Body of pancreas (tissue), 4 donors: ENCODE results near the gene MAPK8IP1. TPM values are rescaled to one million over a fixed set of nuclear protein-coding genes. Genes with fewer than 3 reads are reported as not detected.
A peak's percentile ranks its signal among the peaks of the same experiment; 100 is the strongest.
"Not testable (repeated sequence)": the region's sequence is repeated elsewhere in the genome, so short reads cannot be mapped to it uniquely, and the experiment has no call there.

ENCODE experiments used
- ATAC-seq: fragments of 150-250 bp; one replicate; pipeline ENCODE4 v1.9.1; 2016
- DNase-seq, 4 donors: peaks; one replicate each; pipeline ENCODE4 v3.0.0-alpha.2; 2019
- H3K27ac ChIP-seq, 4 donors: fragments of 200-600 bp; sonication (generic); 1 replicate in 3 of 4; 2 replicates in 1 of 4; pipeline versions ENCODE4 v1.5.1 to v1.6.1; 2016 to 2019; ENCODE audit warnings: mild to moderate bottlenecking in 1 of 4, mixed read lengths in 1 of 4, moderate library complexity in 1 of 4
- H3K27me3 ChIP-seq, 2 donors: fragments of 200-600 bp; sonication (generic); one replicate each; pipeline ENCODE4 v1.6.0; 2016; ENCODE audit warnings: mild to moderate bottlenecking in 1 of 2
- H3K36me3 ChIP-seq, 2 donors: fragments of 200-600 bp; sonication (generic); replicated peaks in 1 of 2; 2 replicates each; pipeline ENCODE4 v1.5.1; 2016; ENCODE audit warnings: low read depth in 2 of 2; ENCODE audit not compliant: insufficient read depth in 1 of 2
- H3K4me1 ChIP-seq: fragments of 200-600 bp; sonication (generic); one replicate; pipeline ENCODE4 v1.6.0; 2016
- H3K4me3 ChIP-seq, 2 donors: fragments of 200-600 bp; sonication (generic); 1 replicate in 1 of 2; 2 replicates in 1 of 2; pipeline ENCODE4 v1.5.1; 2016 to 2019
- H3K9me3 ChIP-seq, 3 donors: fragments of 200-600 bp; sonication (generic); 1 replicate in 2 of 3; 2 replicates in 1 of 3; pipeline ENCODE4 v1.5.1; 2016
- POLR2A ChIP-seq, 3 donors: fragments of 450-650 bp; IDR thresholded peaks; one replicate each; pipeline ENCODE4 v1.6.1; 2016; ENCODE audit warnings: antibody characterized with exemption in 3 of 3, mild to moderate bottlenecking in 2 of 3
- WGBS, 2 donors: methylation state at CpG; one replicate each; pipeline ENCODE4 v1.1.5; 2017; 5-methylcytosine and 5-hydroxymethylcytosine counted together
- intact Hi-C: fragments of 100-400 bp; cut with DNase I; formaldehyde crosslinking; loops from one replicate; pipeline ENCODE4 v1.15.1; 2023
- total RNA-seq, 2 donors: library from RNA; depleted of rRNA; stranded (reverse); fragments of >200 nt; gene quantifications; one replicate each; pipeline ENCODE4 v1.1.0, GENCODE V29; 2016
- TF ChIP-seq, protein P1 (sequence below), 7 experiments: fragments of 450-650 bp in 4 of 7; fragments of 200-600 bp in 3 of 7; sonication (generic) in 3 of 7; IDR thresholded peaks; one replicate each; pipeline ENCODE4 v1.5.1; 2016 to 2019; ENCODE audit warnings: antibody characterized with exemption in 7 of 7

MAPK8IP1 gene
- total RNA-seq, 2 donors from 2014 or later, result 23.7 to 32.4 TPM

GRCh38 chr11:45899086-45899447 is 13.6 kb downstream of the MAPK8IP1 start:
- no peaks in the 10 kb centered on the region for H3K36me3 ChIP-seq
- intact Hi-C loops, result no loop called here
- H3K27me3 ChIP-seq, result no peaks in the 10 kb centered on the region
- no peaks in the 10 kb centered on the region for H3K9me3 ChIP-seq
- H3K4me3 ChIP-seq, result no peak overlapping the region
- H3K4me1 ChIP-seq, result peaks cover 49% of the 10 kb centered on the region
- peak overlapping the region; percentile 86 to 93 (median 88) for H3K27ac ChIP-seq
- TF ChIP-seq POLR2A (IDR thresholded peaks at IDR 0.05), result no peak
- TF ChIP-seq, protein P1, sequence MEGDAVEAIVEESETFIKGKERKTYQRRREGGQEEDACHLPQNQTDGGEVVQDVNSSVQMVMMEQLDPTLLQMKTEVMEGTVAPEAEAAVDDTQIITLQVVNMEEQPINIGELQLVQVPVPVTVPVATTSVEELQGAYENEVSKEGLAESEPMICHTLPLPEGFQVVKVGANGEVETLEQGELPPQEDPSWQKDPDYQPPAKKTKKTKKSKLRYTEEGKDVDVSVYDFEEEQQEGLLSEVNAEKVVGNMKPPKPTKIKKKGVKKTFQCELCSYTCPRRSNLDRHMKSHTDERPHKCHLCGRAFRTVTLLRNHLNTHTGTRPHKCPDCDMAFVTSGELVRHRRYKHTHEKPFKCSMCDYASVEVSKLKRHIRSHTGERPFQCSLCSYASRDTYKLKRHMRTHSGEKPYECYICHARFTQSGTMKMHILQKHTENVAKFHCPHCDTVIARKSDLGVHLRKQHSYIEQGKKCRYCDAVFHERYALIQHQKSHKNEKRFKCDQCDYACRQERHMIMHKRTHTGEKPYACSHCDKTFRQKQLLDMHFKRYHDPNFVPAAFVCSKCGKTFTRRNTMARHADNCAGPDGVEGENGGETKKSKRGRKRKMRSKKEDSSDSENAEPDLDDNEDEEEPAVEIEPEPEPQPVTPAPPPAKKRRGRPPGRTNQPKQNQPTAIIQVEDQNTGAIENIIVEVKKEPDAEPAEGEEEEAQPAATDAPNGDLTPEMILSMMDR (IDR thresholded peaks at IDR 0.05), result no peak
- DNase-seq (no peak), ATAC-seq (no peak)
- WGBS, 2 donors, result 32 to 52% methylated on average over 2 to 3 of the region's 3 CpGs

DNA sequence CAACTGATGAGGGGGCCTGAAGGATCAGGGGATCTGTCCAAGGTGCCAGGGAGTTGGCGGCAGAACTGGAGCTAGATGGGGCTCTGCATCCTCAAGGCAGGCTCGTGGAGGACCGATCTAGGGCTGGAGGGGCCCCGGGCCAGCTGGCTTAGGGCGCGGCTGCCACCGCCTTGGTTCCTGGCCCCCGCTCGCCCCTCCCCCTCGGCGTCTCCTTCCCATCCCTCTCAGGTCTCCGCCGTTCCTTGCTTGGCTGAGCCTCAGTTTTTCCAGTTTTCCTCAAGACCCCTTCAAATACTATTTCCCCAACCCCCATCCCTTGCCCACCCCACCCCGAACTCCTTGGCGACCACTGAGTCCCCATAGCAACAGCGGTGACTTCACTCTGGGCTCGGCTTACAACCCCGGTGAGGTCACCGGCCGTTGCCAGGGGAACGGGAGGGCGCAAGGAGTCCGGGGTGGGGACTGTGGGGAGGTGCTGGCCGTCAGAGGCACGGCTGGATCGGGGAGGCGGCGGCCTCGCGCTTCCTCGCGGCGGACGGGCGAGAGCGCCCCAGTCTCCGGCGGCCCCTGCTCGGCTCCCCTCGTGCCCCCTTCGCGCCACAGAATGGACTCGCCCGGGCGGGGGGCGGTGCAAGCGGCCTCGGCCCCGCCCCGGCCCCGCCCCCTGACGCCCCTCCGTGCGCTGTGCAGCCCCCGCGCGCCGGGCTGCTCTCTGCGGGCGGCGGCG is 14.2 kb downstream of the MAPK8IP1 start:
- Histone ChIP-seq H3K27me3 (no peaks in the 10 kb centered on the region), H3K4me1 (peaks cover 55% of the 10 kb centered on the region), H3K9me3 (no peaks in the 10 kb centered on the region), H3K27ac (peak overlapping the region; percentile 86 to 93 (median 88)), H3K4me3 (peak overlapping the region in 1 of 2 donors; percentile 17), H3K36me3 (no peaks in the 10 kb centered on the region)
- TF ChIP-seq, protein P1 (IDR thresholded peaks at IDR 0.05), result no peak
- TF ChIP-seq POLR2A (IDR thresholded peaks at IDR 0.05), result peak; percentile 50 to 56 (median 53)
- DNase-seq (peak; percentile 93 to 95 (median 94)), ATAC-seq (peak; percentile 87)
- WGBS, 2 donors, result 1% methylated on average over 28 to 31 of the region's 62 CpGs
- intact Hi-C loops, result no loop called here

DNA sequence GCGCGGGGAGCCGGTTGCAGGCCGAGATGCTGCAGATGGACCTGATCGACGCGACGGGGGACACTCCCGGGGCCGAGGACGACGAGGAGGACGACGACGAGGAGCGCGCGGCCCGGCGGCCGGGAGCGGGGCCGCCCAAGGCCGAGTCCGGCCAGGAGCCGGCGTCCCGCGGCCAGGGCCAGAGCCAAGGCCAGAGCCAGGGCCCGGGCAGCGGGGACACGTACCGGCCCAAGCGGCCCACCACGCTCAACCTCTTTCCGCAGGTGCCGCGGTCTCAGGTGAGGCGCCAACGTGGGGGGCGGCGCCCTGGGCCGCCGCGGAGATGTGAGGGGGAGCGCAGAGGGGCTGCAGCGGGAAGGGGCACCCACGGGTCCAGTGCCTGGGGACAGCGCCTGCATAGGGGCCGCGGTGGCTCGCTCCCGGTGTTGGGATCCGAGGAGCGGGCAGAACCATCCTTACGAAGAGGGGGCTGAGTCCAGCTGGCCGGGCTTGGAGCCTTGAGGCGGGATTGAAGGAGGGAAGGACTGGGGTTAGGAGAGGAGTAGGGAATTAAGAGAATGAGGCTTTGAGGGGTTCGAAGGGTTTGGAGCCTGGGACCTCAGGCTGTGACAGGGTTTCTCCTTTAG is 14.8 kb downstream of the MAPK8IP1 start:
- H3K9me3 ChIP-seq, DNase-seq, H3K36me3 ChIP-seq, intact Hi-C loops, H3K27me3 ChIP-seq: not testable (repeated sequence)
- Histone ChIP-seq H3K4me3 (peak overlapping the region in 1 of 2 donors; percentile 17), H3K27ac (peak overlapping the region; percentile 86 to 93 (median 88)), H3K4me1 (peaks cover 62% of the 10 kb centered on the region)
- peak in 1 of 3 donors; percentile 41 for TF ChIP-seq POLR2A (IDR thresholded peaks at IDR 0.05)
- WGBS, 2 donors, result 1 to 2% methylated on average over 14 to 25 of the region's 59 CpGs
- ATAC-seq, result peak; percentile 41

DNA sequence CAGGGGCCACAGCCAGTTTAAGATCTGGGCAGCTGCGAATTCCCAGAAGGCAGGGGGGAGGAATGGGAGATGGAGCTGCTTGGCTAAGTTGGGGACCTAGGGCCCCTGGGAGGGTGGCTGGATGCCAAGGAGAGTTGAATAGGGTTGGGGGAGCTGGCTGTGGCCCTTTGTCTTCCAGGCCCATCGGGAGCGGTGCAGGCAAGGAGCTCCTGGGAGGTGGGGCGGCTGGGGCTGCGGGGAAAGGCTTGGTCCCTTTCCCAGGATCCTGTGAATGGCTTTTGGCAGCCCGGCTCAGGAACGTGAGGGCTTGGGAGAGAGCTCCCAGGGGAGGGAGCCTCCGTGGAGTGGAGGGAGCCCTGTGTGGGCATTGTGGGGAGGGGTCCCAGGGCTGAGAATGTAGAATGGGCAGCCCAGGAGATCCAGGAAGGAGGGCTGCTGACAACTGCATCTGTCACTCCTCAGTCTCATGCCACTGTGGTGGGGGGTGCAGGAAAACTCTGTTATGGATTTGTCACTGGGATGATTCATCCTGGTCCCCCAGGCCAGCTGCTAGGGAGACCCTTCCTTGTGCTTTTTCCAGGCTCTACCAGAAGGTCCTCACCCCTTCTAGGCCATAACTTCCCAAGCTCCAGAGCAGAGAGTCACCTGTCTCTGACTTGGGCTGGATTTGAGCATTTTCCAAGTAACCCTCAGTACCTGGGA is 15.6 kb downstream of the MAPK8IP1 start:
- ATAC-seq, result peak; percentile 33
- whole genome bisulfite sequencing, 2 donors, result 2 to 6% methylated on average over 5 to 8 of the region's 8 CpGs
- peak overlapping the region; percentile 54 to 93 (median 88) for H3K27ac ChIP-seq

More for the DNA sequence above, 15.6 kb downstream of the MAPK8IP1 start:
- intact Hi-C loops, result no loop called here
- H3K36me3 ChIP-seq, result no peaks in the 10 kb centered on the region
- no peaks in the 10 kb centered on the region for H3K27me3 ChIP-seq
- peak overlapping the region in 1 of 2 donors; percentile 17 for H3K4me3 ChIP-seq
- H3K9me3 ChIP-seq, result no peaks in the 10 kb centered on the region
- TF ChIP-seq, protein P1 (IDR thresholded peaks at IDR 0.05), result no peak
- TF ChIP-seq POLR2A (IDR thresholded peaks at IDR 0.05), result peak in 2 of 3 donors; percentile 26 to 53
- peak; percentile 59 to 75 (median 67) for DNase-seq
- peaks cover 68% of the 10 kb centered on the region for H3K4me1 ChIP-seq
